IMR-90 (cell line): Measurements from ENCODE around the gene ZBTB8A. TPM values are rescaled to one million over a fixed set of nuclear protein-coding genes. Genes with fewer than 3 reads are reported as not detected.

Experiments
- ATAC-seq: fragments of 200-7000 bp; cut with Tn5 transposase; 2 replicates; pipeline ENCODE4 v1.9.1; 2020; ENCODE audit warnings: low read depth, mild to moderate bottlenecking, moderate library complexity
- BruUV-seq: library from RNA; stranded (reverse); fragments of 400-500 nt; replicated peaks from 2 replicates; lab custom pipeline; 2021; lab: Mats Ljungman, UMichigan
- CTCF ChIA-PET: fragments of 300-600 bp; formaldehyde crosslinking; extraction: SDS; loops from one replicate; lab custom pipeline; 2021; ENCODE audit warnings: antibody characterized with exemption; lab: Yijun Ruan, JAX
- POLR2A ChIA-PET: fragments of 300-600 bp; sonication (Branson Sonifier 250); formaldehyde crosslinking; loops from one replicate; lab custom pipeline; 2022; ENCODE audit warnings: antibody characterized with exemption; ENCODE audit not compliant: unreplicated experiment; lab: Charles Lee
- DNase-seq: peaks from one replicate; pipeline ENCODE4 v3.0.0; 2013
- H2AFZ ChIP-seq: replicated peaks from 2 replicates; pipeline ENCODE3; 2013; ENCODE audit warnings: low read length, mild to moderate bottlenecking; ENCODE audit not compliant: poor library complexity
- H2AK5ac ChIP-seq: 2 replicates; pipeline ENCODE4 v1.6.1; 2013; ENCODE audit warnings: low read depth, low read length, inconsistent platforms
- H2AK9ac ChIP-seq: replicated peaks from 2 replicates; pipeline ENCODE3; 2013; ENCODE audit warnings: mild to moderate bottlenecking, low read depth, low read length, moderate library complexity; ENCODE audit not compliant: poor library complexity
- H2BK120ac ChIP-seq: 2 replicates; pipeline ENCODE4 v1.6.1; 2013; ENCODE audit warnings: low read depth, low read length, inconsistent platforms
- H2BK15ac ChIP-seq: 3 replicates; pipeline ENCODE4 v1.6.1; 2013; ENCODE audit warnings: low read depth, low read length, inconsistent platforms
- H2BK20ac ChIP-seq: 2 replicates; pipeline ENCODE4 v1.6.1; 2013; ENCODE audit warnings: low read depth, mild to moderate bottlenecking, inconsistent platforms, low read length, moderate library complexity
- H2BK5ac ChIP-seq: 2 replicates; pipeline ENCODE4 v1.6.1; 2013; ENCODE audit warnings: mild to moderate bottlenecking, low read depth, low read length, inconsistent platforms; ENCODE audit not compliant: poor library complexity, severe bottlenecking
- H3K14ac ChIP-seq: replicated peaks from 2 replicates; pipeline ENCODE4 v1.6.1; 2013; ENCODE audit warnings: low read depth, low read length, inconsistent platforms
- H3K18ac ChIP-seq: 2 replicates; pipeline ENCODE4 v1.6.1; 2013; ENCODE audit warnings: low read depth, low read length, control low read depth
- H3K23ac ChIP-seq: 2 replicates; pipeline ENCODE4 v1.6.1; 2013; ENCODE audit warnings: low read depth, low read length, inconsistent platforms
- H3K27ac ChIP-seq: 2 replicates; pipeline ENCODE4 v1.5.1; 2013; ENCODE audit warnings: mild to moderate bottlenecking, control low read depth, low read length; ENCODE audit not compliant: insufficient read depth
- H3K27me3 ChIP-seq: 2 replicates; pipeline ENCODE4 v1.6.1; 2013; ENCODE audit warnings: low read length; ENCODE audit not compliant: control insufficient read depth, insufficient read depth
- H3K36me3 ChIP-seq: 2 replicates; pipeline ENCODE4 v1.6.1; 2013; ENCODE audit warnings: low read length, mixed read lengths; ENCODE audit not compliant: control insufficient read depth, insufficient read depth
- H3K4ac ChIP-seq: 2 replicates; pipeline ENCODE4 v1.6.1; 2013; ENCODE audit warnings: low read depth, low read length, inconsistent platforms
- H3K4me1 ChIP-seq: 2 replicates; pipeline ENCODE4 v1.6.1; 2013; ENCODE audit warnings: low read length, mixed read lengths; ENCODE audit not compliant: control insufficient read depth, insufficient read depth
- H3K4me2 ChIP-seq: 2 replicates; pipeline ENCODE4 v1.6.1; 2013; ENCODE audit warnings: low read depth, mild to moderate bottlenecking, control low read depth, low read length, moderate library complexity
- H3K4me3 ChIP-seq: 2 replicates; pipeline ENCODE4 v1.5.1; 2013; ENCODE audit warnings: low read depth, mild to moderate bottlenecking, control low read depth, low read length, moderate library complexity; ENCODE audit not compliant: insufficient read depth
- H3K56ac ChIP-seq: 2 replicates; pipeline ENCODE4 v1.6.1; 2013; ENCODE audit warnings: low read length, inconsistent platforms; ENCODE audit not compliant: insufficient read depth; ENCODE audit errors: extremely low read depth
- H3K79me1 ChIP-seq, 2 experiments: 2 replicates each; pipeline ENCODE4 v1.6.1; 2013; ENCODE audit warnings: low read length in 2 of 2, inconsistent platforms in 1 of 2, low read depth in 1 of 2
- H3K9ac ChIP-seq: 2 replicates; pipeline ENCODE4 v1.6.1; 2013; ENCODE audit warnings: low read depth, low read length, control low read depth
- H3K9me1 ChIP-seq: 2 replicates; pipeline ENCODE4 v1.6.1; 2013; ENCODE audit warnings: low read length, inconsistent platforms; ENCODE audit not compliant: insufficient read depth
- H3K9me3 ChIP-seq: 2 replicates; pipeline ENCODE4 v1.6.1; 2013; ENCODE audit warnings: low read length; ENCODE audit not compliant: control insufficient read depth, insufficient read depth
- H4K20me1 ChIP-seq: 2 replicates; pipeline ENCODE4 v1.6.1; 2013; ENCODE audit warnings: low read length, inconsistent platforms; ENCODE audit not compliant: insufficient read depth
- H4K5ac ChIP-seq: 2 replicates; pipeline ENCODE4 v1.6.1; 2013; ENCODE audit warnings: mild to moderate bottlenecking, low read depth, low read length, control low read depth
- H4K8ac ChIP-seq, 2 experiments: 2 replicates each; pipeline ENCODE4 v1.6.1; 2013; ENCODE audit warnings: low read depth in 2 of 2, low read length in 2 of 2, control low read depth in 1 of 2, inconsistent platforms in 1 of 2
- H4K91ac ChIP-seq: 2 replicates; pipeline ENCODE4 v1.6.1; 2013; ENCODE audit warnings: low read depth, low read length, inconsistent platforms; ENCODE audit not compliant: insufficient read depth
- CEBPB ChIP-seq: IDR thresholded peaks from 2 replicates; pipeline ENCODE4 v1.6.1; 2012; ENCODE audit warnings: low read depth, low read length, improper control_type of control experiment
- ELK1 ChIP-seq: fragments of 150-350 bp; IDR thresholded peaks from 2 replicates; pipeline ENCODE4 v1.6.1; 2016; ENCODE audit warnings: low read depth, mild to moderate bottlenecking, low read length, moderate library complexity, borderline replicate concordance
- MXI1 ChIP-seq: IDR thresholded peaks from 2 replicates; pipeline ENCODE4 v1.6.1; 2012; ENCODE audit warnings: low read depth, mild to moderate bottlenecking, low read length, moderate library complexity, borderline replicate concordance
- NFE2L2 ChIP-seq: fragments of 150-350 bp; IDR thresholded peaks from 2 replicates; pipeline ENCODE4 v1.6.1; 2016; ENCODE audit warnings: low read depth, mild to moderate bottlenecking, low read length
- RAD21 ChIP-seq: IDR thresholded peaks from 2 replicates; pipeline ENCODE4 v1.6.1; 2012; ENCODE audit warnings: low read length, improper control_type of control experiment
- RCOR1 ChIP-seq: IDR thresholded peaks from 2 replicates; pipeline ENCODE4 v1.6.1; 2012; ENCODE audit warnings: mild to moderate bottlenecking, low read length, improper control_type of control experiment; ENCODE audit not compliant: insufficient replicate concordance
- RFX5 ChIP-seq: IDR thresholded peaks from 2 replicates; pipeline ENCODE4 v1.8.0; 2012; ENCODE audit warnings: low read depth, mild to moderate bottlenecking, low read length, moderate library complexity
- SMC3 ChIP-seq: fragments of 150-350 bp; IDR thresholded peaks from 2 replicates; pipeline ENCODE4 v1.6.1; 2016; ENCODE audit warnings: low read depth, mild to moderate bottlenecking, antibody characterized with exemption, low read length, moderate library complexity
- USF2 ChIP-seq: fragments of 150-350 bp; IDR thresholded peaks from 2 replicates; pipeline ENCODE4 v1.6.1; 2017; ENCODE audit warnings: mild to moderate bottlenecking, antibody characterized with exemption, low read length, low read depth
- WGBS, 2 experiments: methylation state at CpG; one replicate each; pipeline versions ENCODE4 v1.1.5 to v1.1.7; 2013; ENCODE audit warnings: missing lambda C conversion rate in 2 of 2; ENCODE audit not compliant: insufficient read length in 1 of 2; ENCODE audit errors: extremely low coverage in 2 of 2; 5-methylcytosine and 5-hydroxymethylcytosine counted together
- dilution Hi-C: fragments of 300-500 bp; cut with HindIII; formaldehyde crosslinking; loops from one replicate; pipeline ENCODE4 v1.14.3; 2018; ENCODE audit warnings: low sequenced_read_pairs; ENCODE audit not compliant: unreplicated experiment
- in situ Hi-C: fragments of 300-500 bp; cut with MboI; formaldehyde crosslinking; loops from 3 replicates; pipeline ENCODE4 v1.14.3; 2019; ENCODE audit warnings: low sequenced_read_pairs, inconsistent platforms, mixed read lengths
- intact Hi-C: fragments of 100-400 bp; cut with micrococcal nuclease; formaldehyde crosslinking; loops from 2 replicates; pipeline ENCODE4 v1.10.0; 2022
- polyA plus RNA-seq, 3 experiments: library from polyadenylated mRNA; depleted of rRNA; stranded (reverse); fragments of >200 nt; gene quantifications; 2 replicates each; pipeline ENCODE4 v1.2.3, GENCODE V29; 2012; ENCODE audit warnings: low replicate concordance in 1 of 3
- total RNA-seq: library from RNA; depleted of rRNA; stranded (reverse); fragments of >200 nt; gene quantifications from 2 replicates; pipeline ENCODE4 v1.2.3, GENCODE V29; 2012

The ZBTB8A gene
- total and polyA plus RNA-seq, 2 of the 4 experiments (the other 2 are of a cell fraction): 2.1 to 6.1 TPM

GRCh38 chr1:32489774-32490454 lies 49.3 kb upstream of the ZBTB8A start:
- Histone ChIP-seq H2BK20ac (no peak overlapping the region), H3K56ac (no peak overlapping the region), H4K91ac (no peak overlapping the region), H3K27ac (no peak overlapping the region), H3K36me3 (no peaks in the 10 kb centered on the region), H3K79me1 (no peaks in the 10 kb centered on the region), H3K9me3 (no peaks in the 10 kb centered on the region; the same call in 1 of the 2 replicates), H3K14ac (no peak overlapping the region), H3K4me2 (no peak overlapping the region), H4K5ac (no peak overlapping the region), H3K4me1 (peaks cover 3% of the 10 kb centered on the region), H3K18ac (no peak overlapping the region), H3K9ac (no peak overlapping the region), H4K20me1 (no peaks in the 10 kb centered on the region), H4K8ac (no peak overlapping the region), H2BK15ac (no peak overlapping the region), H2AK9ac (no peak overlapping the region), H2AK5ac (no peak overlapping the region), H2BK5ac (no peak overlapping the region), H2BK120ac (no peak overlapping the region), H3K4ac (no peak overlapping the region), H3K27me3 (peaks cover 14% of the 10 kb centered on the region), H3K23ac (no peak overlapping the region), H3K9me1 (0 out of 2 replicates have a peak, but pooled peaks cover 3% of the 10 kb centered on the region), H2AFZ (no peak overlapping the region), H3K4me3 (no peak overlapping the region)
- dilution Hi-C loops: no loop called here
- 75% methylated on average over 2 of the region's 3 CpGs; no CpG with 5 or more reads in 1 of the 2 experiments for WGBS, 2 experiments
- CTCF ChIA-PET: interaction anchor here (0.6 kb wide), 1 partner anchor 17 kb away, joined by 3 read pairs; no protein-coding TSS in a partner anchor
- ATAC-seq: no peak
- POLR2A ChIA-PET: no interaction called here
- DNase-seq: no peak
- BruUV-seq: no TSS peak
- in situ Hi-C loops: no loop called here
- TF ChIP-seq RFX5 (no peak), RCOR1 (no peak), MXI1 (no peak), ELK1 (no peak), USF2 (no peak), CEBPB (no peak), RAD21 (no peak), NFE2L2 (no peak), SMC3 (no peak)
- intact Hi-C loops: no loop called here
